Measurements from ENCODE around the gene CNOT1. TPM values are rescaled to one million over a fixed set of nuclear protein-coding genes. Genes with fewer than 3 reads are reported as not detected.

CNOT1 gene
- total RNA-seq, 1 experiment from 2014 or later, result 135 TPM

DNA sequence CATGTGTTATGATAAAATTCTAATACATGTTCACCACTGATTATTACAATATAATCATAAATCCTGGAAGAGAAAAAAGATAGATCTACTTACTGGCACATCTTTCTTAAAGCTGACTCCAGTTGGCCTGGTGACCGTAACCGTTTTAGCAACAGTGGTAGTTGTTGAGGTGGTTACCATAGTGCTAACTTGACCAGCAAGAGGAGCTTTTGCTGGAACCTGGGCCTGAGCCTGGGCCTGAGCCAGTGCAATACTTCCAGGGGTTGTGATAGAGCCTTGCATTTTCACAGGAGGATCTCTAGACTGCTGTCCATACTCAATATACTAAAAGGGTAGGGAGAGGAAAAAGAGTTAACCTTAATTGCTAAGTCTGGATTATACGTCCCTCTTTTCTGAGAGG, 78.1 kb downstream of the CNOT1 start:
- no peak overlapping the region for H2AFZ ChIP-seq (ENCODE audit: low read length)
- no TSS peak for BruUV-seq (replicated peaks)
- no peak overlapping the region for H3K27ac ChIP-seq (ENCODE audit: low read length)
- no peaks in the 10 kb centered on the region for H3K4me1 ChIP-seq (ENCODE audit: insufficient read depth, low read length)
- no peak overlapping the region for H3K4me2 ChIP-seq (ENCODE audit: low read length)
- no peaks in the 10 kb centered on the region for H3K9me3 ChIP-seq (ENCODE audit: low read length)
- ATAC-seq, result no peak
- H3K79me2 ChIP-seq (ENCODE audit: low read length), result no peaks in the 10 kb centered on the region
- TF ChIP-seq, protein P1, sequence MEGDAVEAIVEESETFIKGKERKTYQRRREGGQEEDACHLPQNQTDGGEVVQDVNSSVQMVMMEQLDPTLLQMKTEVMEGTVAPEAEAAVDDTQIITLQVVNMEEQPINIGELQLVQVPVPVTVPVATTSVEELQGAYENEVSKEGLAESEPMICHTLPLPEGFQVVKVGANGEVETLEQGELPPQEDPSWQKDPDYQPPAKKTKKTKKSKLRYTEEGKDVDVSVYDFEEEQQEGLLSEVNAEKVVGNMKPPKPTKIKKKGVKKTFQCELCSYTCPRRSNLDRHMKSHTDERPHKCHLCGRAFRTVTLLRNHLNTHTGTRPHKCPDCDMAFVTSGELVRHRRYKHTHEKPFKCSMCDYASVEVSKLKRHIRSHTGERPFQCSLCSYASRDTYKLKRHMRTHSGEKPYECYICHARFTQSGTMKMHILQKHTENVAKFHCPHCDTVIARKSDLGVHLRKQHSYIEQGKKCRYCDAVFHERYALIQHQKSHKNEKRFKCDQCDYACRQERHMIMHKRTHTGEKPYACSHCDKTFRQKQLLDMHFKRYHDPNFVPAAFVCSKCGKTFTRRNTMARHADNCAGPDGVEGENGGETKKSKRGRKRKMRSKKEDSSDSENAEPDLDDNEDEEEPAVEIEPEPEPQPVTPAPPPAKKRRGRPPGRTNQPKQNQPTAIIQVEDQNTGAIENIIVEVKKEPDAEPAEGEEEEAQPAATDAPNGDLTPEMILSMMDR (conservative IDR thresholded peaks at IDR 0.05; ENCODE audit: low read depth, low read length), result no peak
- TF ChIP-seq EZH2 (IDR thresholded peaks at IDR 0.05; ENCODE audit: low read length, unreplicated experiment), result no peak
- no peak for TF ChIP-seq EZH2phosphoT487 (IDR thresholded peaks at IDR 0.05; ENCODE audit: borderline replicate concordance, low read length)
- peaks cover 57% of the 10 kb centered on the region for H3K36me3 ChIP-seq (ENCODE audit: low read depth, low read length)
- H4K20me1 ChIP-seq (ENCODE audit: low read length), result no peaks in the 10 kb centered on the region
- ChIA-PET POLR2A (ENCODE audit: unreplicated experiment) (no interaction called here), CTCF (no interaction called here)
- H3K27me3 ChIP-seq (ENCODE audit: low read length), result no peaks in the 10 kb centered on the region
- no peak for DNase-seq
- no peaks in the 10 kb centered on the region for H3F3A ChIP-seq (ENCODE audit: low read length, unreplicated experiment)
- intact Hi-C loops (cut with micrococcal nuclease), result no loop called here
- no peak overlapping the region for H3K9ac ChIP-seq (ENCODE audit: low read length)
- no peak overlapping the region for H3K4me3 ChIP-seq (ENCODE audit: low read length)
- H3K9me2 ChIP-seq (replicated peaks; ENCODE audit: low read length), result no peaks in the 10 kb centered on the region

GRCh38 chr16:58548378-58548777, 81.2 kb downstream of the CNOT1 start:
- Histone ChIP-seq H2AFZ (ENCODE audit: low read length) (no peak overlapping the region), H3K36me3 (ENCODE audit: low read depth, low read length) (peaks cover 60% of the 10 kb centered on the region), H3K4me1 (ENCODE audit: insufficient read depth, low read length) (no peaks in the 10 kb centered on the region), H3K4me3 (ENCODE audit: low read length) (no peak overlapping the region), H3K4me2 (ENCODE audit: low read length) (no peak overlapping the region), H3K79me2 (ENCODE audit: low read length) (no peaks in the 10 kb centered on the region), H4K20me1 (ENCODE audit: low read length) (no peaks in the 10 kb centered on the region), H3K27ac (ENCODE audit: low read length) (no peak overlapping the region), H3K27me3 (ENCODE audit: low read length) (no peaks in the 10 kb centered on the region), H3K9me3 (ENCODE audit: low read length) (no peaks in the 10 kb centered on the region), H3K9ac (ENCODE audit: low read length) (no peak overlapping the region), H3K9me2 (replicated peaks; ENCODE audit: low read length) (no peaks in the 10 kb centered on the region), H3F3A (ENCODE audit: low read length, unreplicated experiment) (no peaks in the 10 kb centered on the region)
- CTCF ChIA-PET, result no interaction called here
- ATAC-seq (no peak), DNase-seq (no peak)
- TF ChIP-seq EZH2phosphoT487 (IDR thresholded peaks at IDR 0.05; ENCODE audit: borderline replicate concordance, low read length) (no peak), EZH2 (IDR thresholded peaks at IDR 0.05; ENCODE audit: low read length, unreplicated experiment) (no peak)
- TF ChIP-seq, protein P1 (conservative IDR thresholded peaks at IDR 0.05; ENCODE audit: low read depth, low read length), result no peak
- BruUV-seq (replicated peaks), result no TSS peak
- intact Hi-C loops (cut with micrococcal nuclease), result no loop called here
- POLR2A ChIA-PET (ENCODE audit: unreplicated experiment), result no interaction called here

DNA sequence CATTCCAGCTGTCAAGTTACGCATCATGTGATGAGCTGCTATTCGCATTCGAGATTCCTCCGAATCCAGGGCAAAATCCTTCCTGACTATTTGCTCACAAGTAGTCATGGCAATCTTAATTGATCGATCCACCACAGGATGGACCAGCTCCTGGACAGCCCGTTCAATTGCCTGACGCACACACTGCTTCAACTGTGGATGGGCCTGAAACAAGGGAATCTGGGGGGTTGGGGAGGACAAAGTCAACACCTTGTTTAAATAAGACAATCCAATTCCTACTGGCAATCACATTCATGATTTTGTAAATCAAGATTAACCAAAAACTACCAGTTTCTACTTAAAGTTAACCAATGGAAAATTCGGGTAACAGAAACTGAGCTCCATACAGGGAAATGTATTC, 85.9 kb downstream of the CNOT1 start:
- POLR2A ChIA-PET (ENCODE audit: unreplicated experiment), result no interaction called here
- peaks cover 69% of the 10 kb centered on the region for H3K36me3 ChIP-seq (ENCODE audit: low read depth, low read length)
- intact Hi-C loops (cut with micrococcal nuclease), result no loop called here

More for the DNA sequence above, 85.9 kb downstream of the CNOT1 start:
- no peaks in the 10 kb centered on the region for H4K20me1 ChIP-seq (ENCODE audit: low read length)
- H3K9me2 ChIP-seq (replicated peaks; ENCODE audit: low read length), result no peaks in the 10 kb centered on the region
- ATAC-seq, result no peak
- no peaks in the 10 kb centered on the region for H3K9me3 ChIP-seq (ENCODE audit: low read length)
- H3K79me2 ChIP-seq (ENCODE audit: low read length), result no peaks in the 10 kb centered on the region
- BruUV-seq (replicated peaks), result no TSS peak
- no peaks in the 10 kb centered on the region for H3K4me1 ChIP-seq (ENCODE audit: insufficient read depth, low read length)
- H3K9ac ChIP-seq (ENCODE audit: low read length), result no peak overlapping the region
- CTCF ChIA-PET, result no interaction called here
- no peak overlapping the region for H2AFZ ChIP-seq (ENCODE audit: low read length)
- no peaks in the 10 kb centered on the region for H3K27me3 ChIP-seq (ENCODE audit: low read length)
- no peaks in the 10 kb centered on the region for H3F3A ChIP-seq (ENCODE audit: low read length, unreplicated experiment)
- DNase-seq, result no peak
- TF ChIP-seq EZH2phosphoT487 (IDR thresholded peaks at IDR 0.05; ENCODE audit: borderline replicate concordance, low read length) (no peak), EZH2 (IDR thresholded peaks at IDR 0.05; ENCODE audit: low read length, unreplicated experiment) (no peak)
- TF ChIP-seq, protein P1 (conservative IDR thresholded peaks at IDR 0.05; ENCODE audit: low read depth, low read length), result no peak
- no peak overlapping the region for H3K4me3 ChIP-seq (ENCODE audit: low read length)
- H3K27ac ChIP-seq (ENCODE audit: low read length), result no peak overlapping the region
- no peak overlapping the region for H3K4me2 ChIP-seq (ENCODE audit: low read length)
